GM18861 (cell line): ENCODE results near the gene QPRT.
"Not testable (repeated sequence)": the region's sequence is repeated elsewhere in the genome, so short reads cannot be mapped to it uniquely, and the experiment has no call there.

Source experiments
- ATAC-seq: cut with Tn5 transposase; IDR thresholded peaks from one replicate; pipeline ENCODE4 v1.9.1; 2021; ENCODE audit not compliant: unreplicated experiment

QPRT gene

DNA sequence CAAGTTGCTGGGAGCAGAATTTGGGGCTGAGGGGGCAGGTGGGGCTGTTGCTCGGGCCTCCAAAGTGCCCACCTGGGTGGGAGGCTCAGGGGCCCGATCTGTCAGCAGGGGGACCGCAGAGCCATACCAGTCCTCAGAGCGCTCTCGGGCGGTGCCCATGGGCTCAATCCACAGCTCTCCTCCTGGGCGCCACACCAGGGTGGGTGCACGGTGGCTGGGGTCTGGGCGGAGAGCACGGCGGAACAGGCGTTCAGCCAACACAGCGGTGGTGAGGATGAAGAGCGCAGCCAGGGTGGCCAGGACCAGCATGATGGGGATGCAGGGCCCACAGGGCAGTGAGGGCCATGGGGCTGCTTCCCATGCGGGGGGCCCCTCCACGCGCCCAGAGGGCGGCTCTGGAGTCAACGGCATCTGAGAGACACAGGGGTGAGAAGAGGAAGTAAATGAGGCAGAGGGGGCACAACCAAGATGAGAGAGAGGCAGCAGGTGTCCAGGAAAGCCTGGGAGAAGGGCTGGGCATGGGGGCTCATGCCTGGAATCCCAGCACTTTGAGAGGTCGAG, 65.6 kb downstream of the QPRT start:
- no peak for ATAC-seq

DNA sequence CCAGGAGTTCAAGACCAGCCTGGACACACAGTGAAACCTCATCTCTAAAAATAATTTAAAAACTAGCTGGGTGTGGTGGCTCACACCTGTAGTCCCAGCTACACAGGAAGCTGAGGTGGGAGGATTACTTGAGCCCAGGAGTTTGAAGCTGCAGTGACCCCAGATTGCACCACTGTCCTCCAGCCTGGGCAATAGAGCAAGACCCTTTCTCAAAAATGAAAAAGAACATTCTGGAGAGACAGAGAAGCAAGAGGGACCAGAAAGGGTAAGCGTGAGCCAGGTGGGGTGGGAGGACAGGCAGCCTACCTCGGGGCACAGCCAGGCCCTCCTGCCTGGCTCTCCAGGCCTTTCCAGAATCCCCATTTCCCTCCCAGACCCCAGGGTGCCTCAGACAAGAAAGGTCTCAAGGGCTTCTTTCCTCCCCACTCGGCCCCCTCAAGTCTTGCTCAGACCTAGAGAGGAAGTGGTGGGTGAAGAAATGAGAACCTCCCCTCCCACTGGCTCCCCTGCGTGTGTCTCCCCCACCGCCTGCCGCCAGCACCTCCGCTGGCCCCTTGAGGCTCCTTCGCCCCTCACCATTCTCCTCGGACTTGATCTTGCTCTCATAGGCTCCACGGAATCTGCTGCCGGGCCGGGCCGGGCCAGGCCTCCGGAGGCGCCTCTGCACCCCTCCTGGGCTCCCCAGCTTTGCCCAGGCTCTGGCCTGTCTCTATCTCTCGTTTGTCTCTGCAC, 66.3 kb downstream of the QPRT start:
- ATAC-seq = peak; percentile 17

DNA sequence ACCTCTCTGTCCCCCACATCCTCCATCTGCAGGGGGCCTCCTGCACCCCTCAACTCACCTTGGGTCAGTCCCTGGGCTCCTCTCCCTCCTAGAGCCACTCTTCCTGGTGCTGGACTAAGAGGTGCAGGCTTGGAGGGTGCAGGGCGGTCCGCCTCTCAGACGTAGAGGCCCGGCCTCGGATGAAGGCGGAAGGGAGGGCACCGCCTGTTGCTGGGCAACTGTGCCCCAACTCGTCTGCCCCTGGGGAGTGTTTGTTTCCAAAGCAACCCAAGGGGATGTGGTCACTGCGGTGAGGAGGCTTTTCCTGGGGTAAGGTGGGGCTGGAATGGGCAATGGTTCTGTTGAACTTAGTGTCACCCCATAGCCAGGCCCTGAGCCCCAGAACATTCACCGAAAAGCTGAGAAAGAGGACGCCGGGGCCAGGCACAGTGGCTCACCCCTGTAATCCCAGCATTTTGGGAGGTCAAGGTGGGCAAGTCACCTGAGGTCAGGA, 66.9 kb downstream of the QPRT start, which contains the start of gene C16orf54:
Gene C16orf54, minus strand, starts transcription at position 138 of the 493 bp plus-strand sequence. CDS start 1,039 bp downstream, outside the sequence.
- peak; percentile 80 for ATAC-seq

DNA sequence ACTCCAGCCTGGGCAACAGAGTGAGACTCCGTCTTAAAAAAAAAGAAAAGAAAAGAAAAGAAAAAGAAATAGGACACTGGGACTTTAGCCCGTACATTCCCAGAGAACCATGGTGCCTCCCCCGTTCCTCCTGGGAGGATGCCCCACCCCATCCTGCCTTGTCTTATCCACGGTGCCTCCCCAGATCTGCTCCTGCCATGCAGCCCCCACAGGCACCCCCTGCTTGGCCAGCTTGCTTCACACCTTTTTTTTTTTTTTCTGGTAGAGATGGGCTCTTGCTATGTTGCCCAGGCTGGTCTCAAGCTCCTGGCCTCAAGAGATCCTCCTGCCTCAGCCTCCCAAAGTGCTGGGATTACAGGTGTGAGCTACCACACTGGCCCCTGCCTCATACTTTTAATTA, 67.5 kb downstream of the QPRT start:
- not testable (repeated sequence) for ATAC-seq
